GM21576 (cell line): Measurements from ENCODE around the gene EPHX1.

Experiments used
- ATAC-seq: cut with Tn5 transposase; IDR thresholded peaks from one replicate; pipeline ENCODE4 v1.9.1; 2021; ENCODE audit warnings: mild to moderate bottlenecking, moderate library complexity; ENCODE audit not compliant: unreplicated experiment

EPHX1 gene

GRCh38 chr1:225860107-225860506 is 50.2 kb downstream of the EPHX1 start:
- ATAC-seq: no peak

GRCh38 chr1:225860876-225861441 is 51.0 kb downstream of the EPHX1 start:
- no peak for ATAC-seq

- no peak for ATAC-seq
Observed at GRCh38 chr1:225861834-225862580, 52.1 kb downstream of the EPHX1 start.

DNA sequence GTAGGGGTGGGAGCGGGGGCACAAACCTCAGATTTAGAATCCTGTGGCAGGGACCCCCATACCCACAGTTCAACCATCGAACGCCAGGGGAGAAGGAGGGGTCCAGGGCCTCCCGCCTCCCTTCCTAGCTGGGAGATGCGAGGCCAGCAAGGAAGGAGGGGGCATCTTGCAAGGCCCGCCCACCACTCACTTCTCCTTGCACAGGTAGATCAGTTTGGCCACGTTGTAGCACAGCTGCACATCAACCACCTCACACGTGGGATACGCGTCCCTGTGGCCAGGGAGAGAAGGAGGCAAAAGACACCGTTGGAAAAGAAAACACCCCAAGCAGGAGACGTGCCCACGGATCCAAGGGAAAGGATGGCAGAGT is 52.6 kb downstream of the EPHX1 start:
- ATAC-seq: no peak

DNA sequence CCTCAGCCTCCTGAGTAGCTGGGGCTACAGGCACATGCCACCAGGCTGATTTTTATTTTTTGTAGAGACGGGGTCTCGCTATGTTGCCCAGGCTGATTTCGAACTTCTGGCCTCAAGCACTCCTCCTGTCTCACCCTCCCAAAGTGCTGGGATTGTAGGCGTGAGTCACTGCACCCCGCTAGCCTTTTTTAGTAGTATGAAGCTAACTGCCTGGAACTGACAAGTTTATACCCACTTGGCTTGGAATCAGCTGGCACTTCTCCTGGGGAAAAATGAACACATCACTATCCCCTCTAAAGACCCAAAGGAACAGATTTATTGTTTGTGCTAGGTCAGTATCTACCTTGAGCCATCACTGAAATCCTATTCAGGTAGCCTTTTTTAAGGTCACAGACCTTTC is 53.2 kb downstream of the EPHX1 start:
- ATAC-seq: no peak

GRCh38 chr1:225865514-225865913 is 55.6 kb downstream of the EPHX1 start:
- no peak for ATAC-seq

- ATAC-seq: no peak
Observed at GRCh38 chr1:225866061-225866837, 56.3 kb downstream of the EPHX1 start.

DNA sequence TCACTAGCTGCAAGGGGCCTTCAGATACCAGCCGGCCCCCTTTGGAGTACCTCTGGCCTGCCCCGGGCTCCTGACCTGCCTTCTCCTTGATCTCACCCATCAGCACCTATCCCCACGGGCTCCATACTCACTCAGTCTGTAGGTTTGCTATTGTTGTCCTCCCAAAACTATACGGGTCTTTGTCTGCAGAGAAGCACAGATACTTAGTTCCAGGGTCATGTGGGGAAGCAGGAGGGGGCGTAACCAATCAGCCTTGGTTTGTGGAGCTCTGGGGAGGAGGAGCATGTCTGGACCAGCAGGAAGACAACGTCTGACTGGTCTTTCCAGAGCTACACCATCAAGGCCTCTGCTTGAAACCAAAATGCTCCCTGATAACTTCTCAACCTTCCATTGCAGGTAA is 57.1 kb downstream of the EPHX1 start:
- no peak for ATAC-seq

DNA sequence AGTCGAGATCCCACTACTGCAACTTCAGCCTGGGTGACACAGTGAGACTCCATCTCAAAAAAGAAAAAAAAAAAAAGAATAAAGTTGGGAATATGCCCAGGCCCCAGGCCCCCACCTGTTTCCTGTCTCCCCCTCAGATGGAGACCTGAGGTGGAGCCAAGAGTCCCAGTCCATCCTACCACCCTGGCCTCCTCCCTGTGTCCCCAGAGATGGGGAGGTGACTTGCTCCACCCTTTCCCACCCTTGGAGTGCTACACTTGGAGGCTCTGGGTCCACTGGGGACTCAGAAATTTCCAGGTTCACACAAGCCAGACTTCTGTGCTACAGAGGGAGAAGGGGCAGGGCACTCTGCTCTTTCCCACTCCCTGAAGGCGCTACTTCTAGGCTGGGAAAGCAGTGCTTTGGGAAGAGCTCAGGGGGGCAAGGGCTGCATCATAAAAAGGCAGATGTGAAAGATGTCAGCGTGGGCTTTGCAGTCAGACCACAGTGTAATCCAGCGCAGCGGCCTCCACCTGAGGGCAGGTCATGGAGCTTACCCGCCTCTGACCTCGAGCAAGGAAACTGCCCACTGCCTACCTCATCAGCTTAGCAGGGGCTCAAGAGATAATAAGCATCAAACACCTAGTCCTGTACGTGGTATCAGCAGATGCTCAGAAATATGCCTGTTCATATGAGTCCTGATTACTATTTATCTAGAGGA is 58.9 kb downstream of the EPHX1 start:
- no peak for ATAC-seq

DNA sequence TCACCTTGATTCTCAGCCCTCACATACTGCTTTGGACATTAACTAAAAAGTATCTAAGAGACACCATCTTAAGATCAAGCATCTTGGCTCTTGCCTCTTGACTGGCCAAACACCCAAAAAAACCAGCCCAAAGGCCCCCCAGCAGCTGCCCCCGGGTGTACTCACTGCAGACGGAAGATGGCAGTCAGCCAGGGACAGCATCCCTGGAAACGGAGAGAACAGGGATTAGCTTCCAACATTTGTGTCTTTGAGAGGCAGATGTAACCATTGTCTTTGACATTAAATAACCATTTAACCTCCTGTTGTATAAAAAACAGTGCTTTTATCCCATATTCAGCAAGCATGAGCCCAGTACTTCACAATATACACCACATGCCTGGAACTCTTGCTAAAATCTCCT is 61.0 kb downstream of the EPHX1 start:
- no peak for ATAC-seq

DNA sequence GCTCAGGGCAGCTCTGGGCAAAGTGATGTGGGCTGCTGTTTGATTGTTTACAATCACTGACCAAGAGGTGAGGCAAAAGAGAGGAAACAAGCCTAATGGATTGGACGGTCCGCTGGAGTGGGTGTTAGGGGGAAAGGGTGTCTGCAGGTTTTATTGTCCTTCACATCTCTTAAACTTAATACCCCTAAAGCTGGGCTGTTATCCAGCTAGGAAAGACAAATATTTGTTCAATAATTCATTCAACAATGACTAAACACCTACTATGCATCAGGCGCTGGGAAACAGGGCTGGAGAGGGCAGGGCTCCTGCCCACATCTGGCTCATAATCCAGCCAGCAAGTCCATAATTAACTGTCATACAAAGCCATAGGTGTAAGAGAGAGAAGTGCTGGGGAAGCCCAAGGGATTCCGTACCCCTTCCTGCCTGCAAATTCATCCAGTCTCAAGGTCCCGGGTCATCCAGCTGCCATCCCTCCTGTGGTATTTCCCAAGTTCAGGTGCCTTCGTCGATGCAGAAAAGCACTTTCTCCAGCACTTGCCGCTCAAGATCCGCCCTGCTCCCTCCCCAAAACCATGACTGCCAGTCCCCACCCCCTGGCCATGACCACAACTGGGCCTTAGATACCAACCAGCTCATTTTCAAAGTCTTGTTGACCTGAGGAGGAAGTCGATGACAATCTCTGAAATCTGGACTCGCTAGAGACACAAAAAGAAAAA is 61.6 kb downstream of the EPHX1 start:
- no peak for ATAC-seq

GRCh38 chr1:225872075-225872430 is 62.1 kb downstream of the EPHX1 start:
- no peak for ATAC-seq

DNA sequence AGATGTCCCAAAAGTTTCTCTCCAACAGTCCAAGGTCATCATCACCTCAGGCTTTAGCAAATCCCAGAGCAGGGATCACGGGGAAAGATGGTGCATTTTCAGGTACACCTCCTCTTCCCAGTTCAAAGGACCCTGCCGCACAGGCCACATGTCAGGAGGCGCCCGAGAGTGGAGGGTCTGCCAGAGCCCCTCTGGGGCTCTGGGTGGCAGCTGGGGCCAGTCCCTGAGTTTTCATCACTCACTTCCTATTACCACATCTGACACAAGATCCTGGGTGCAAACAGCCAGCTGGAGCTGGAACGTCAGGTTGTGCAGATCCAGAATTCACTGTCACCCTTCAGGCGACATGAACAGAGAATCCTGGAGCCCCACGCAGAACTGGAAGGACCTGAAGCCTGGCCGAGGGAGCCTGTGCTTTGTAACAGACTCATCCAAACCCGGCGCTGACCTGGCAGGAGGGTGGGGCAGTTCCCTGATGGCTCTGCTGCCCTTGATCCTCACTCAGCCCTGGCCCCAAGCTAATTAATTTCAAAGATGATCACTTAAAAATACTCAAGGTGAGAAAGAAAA is 63.4 kb downstream of the EPHX1 start:
- no peak for ATAC-seq

DNA sequence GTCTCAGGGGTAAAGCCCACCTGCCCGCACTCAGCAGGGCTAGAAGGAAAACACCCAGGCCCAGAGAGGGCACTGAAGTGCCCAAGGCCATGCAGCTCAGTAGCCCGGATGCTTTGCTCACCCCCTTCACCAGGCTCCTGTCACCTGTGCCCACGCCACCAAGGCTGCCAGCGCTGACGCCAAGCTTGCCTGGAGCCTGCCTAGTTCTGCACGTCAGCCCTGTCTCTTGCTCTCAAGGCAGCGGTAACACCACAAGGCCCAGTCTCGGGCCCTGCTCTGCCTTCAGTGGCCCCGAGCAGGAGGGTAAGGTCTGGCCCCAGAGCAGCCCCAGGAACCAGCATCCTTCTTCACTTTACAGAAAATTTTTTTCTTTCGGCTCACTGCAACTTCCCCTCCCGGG is 64.5 kb downstream of the EPHX1 start:
- ATAC-seq: no peak

DNA sequence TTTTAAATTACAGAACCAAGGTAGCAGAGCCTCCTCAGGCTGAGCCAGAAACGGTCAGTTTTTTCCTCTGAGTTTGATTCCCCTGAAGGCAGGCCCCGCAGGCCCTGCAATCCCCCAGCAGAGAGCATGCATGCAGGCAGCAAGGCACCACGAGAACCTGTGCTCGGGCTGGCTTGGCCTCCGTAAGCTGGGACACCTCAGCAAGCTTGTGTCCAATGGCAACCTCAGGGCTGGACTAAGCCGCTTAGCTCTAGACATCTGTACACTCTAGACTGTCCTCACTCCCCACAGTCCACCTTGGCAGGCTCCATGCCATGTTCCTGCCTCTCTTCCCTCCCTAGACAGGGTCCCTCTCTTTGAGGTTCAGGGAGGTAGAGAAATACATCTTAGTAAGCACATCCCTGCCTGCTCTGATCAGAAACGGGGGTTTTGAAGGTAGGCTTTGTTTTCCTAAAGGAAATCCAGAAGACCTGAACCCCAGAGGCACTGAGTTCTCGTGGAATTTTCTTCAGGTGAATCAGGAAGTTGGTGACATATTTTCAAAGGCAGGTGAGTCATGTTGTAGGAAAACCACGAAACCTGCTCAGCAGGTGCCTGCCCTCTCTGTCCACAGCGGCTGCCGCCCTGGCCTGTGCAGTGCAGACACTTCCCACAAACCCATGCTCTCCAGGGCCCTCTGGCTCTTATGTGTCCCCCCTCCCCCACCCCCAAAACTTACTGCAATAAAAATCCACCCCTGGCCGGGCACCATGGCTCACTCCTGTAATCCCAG is 65.3 kb downstream of the EPHX1 start:
- ATAC-seq: no peak

DNA sequence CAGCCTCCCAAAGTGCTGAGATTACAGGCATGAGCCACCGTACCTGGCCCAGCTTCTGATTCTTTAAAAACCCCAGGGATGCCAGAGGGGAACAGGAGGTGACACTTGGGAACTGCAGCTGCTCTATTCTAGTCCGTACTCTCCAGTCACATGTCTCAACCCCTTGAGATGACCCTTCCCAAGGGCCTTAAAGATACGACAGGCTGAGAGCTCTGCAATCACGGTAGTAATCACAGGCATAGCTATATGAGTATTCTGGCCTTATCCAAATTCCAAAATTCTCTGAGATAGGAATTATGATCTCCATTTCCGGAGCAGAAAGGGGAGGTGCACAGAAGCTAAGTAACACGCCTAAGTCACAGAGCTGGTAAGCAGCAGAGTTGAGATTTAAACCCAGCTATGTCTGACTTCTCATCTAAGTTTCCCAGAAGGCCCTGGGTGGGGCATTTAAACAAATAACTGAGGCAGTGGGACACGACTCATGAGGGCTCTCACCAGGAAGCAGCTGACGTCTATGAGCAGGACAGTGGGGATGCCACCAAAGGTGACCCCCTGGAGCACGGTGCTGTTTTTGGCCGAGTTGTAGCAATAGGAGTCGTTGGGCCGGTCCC is 67.1 kb downstream of the EPHX1 start:
- no peak for ATAC-seq

- ATAC-seq: no peak
Observed at GRCh38 chr1:225877580-225877979, 67.7 kb downstream of the EPHX1 start.

GRCh38 chr1:225878282-225878681 is 68.4 kb downstream of the EPHX1 start:
- no peak for ATAC-seq

- ATAC-seq: no peak
Observed at GRCh38 chr1:225879521-225880221, 69.7 kb downstream of the EPHX1 start.
